ENCODE results near the gene PHF5A. TPM values are rescaled to one million over a fixed set of nuclear protein-coding genes. Genes with fewer than 3 reads are reported as not detected.
"Not testable (repeated sequence)": the region's sequence is repeated elsewhere in the genome, so short reads cannot be mapped to it uniquely, and the experiment has no call there.

The PHF5A gene
- total and polyA plus RNA-seq, 2 donors (not counting 1 experiment from before 2014, with no cell fraction given) = 61.5 to 63.3 TPM

DNA sequence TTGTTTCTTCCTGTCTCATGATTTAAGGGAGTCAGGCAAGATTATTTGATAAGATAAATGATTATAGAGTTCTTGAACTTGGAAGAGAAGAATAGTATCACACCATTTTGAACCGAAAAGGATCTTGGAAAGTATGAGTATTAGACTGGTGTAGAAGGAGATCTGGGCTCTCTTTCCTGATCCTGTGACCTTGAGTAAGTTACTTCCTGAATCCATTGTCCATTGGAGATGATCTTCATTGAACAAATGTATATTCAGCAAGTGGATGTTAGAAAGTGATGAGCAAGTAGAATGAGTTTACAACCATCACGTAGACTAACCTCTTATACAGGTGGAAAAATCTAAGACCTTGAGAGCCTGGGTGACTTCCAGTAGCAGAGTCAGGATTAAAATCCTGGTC is 2.4 kb upstream of the PHF5A start:
- H3K9ac ChIP-seq (ENCODE audit: insufficient read depth, low read length) = no peak overlapping the region
- no peaks in the 10 kb centered on the region for H3K36me3 ChIP-seq (ENCODE audit: control insufficient read depth, insufficient read depth, low read length)
- TF ChIP-seq, protein P1, sequence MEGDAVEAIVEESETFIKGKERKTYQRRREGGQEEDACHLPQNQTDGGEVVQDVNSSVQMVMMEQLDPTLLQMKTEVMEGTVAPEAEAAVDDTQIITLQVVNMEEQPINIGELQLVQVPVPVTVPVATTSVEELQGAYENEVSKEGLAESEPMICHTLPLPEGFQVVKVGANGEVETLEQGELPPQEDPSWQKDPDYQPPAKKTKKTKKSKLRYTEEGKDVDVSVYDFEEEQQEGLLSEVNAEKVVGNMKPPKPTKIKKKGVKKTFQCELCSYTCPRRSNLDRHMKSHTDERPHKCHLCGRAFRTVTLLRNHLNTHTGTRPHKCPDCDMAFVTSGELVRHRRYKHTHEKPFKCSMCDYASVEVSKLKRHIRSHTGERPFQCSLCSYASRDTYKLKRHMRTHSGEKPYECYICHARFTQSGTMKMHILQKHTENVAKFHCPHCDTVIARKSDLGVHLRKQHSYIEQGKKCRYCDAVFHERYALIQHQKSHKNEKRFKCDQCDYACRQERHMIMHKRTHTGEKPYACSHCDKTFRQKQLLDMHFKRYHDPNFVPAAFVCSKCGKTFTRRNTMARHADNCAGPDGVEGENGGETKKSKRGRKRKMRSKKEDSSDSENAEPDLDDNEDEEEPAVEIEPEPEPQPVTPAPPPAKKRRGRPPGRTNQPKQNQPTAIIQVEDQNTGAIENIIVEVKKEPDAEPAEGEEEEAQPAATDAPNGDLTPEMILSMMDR (conservative IDR thresholded peaks at IDR 0.05 in 1 of 2, IDR thresholded peaks at IDR 0.05 in 1 of 2; ENCODE audit: low read depth in 1 of 2, low read length in 2 of 2) = no peak
- TF ChIP-seq EZH2 (IDR thresholded peaks at IDR 0.05; ENCODE audit: low read length, missing control alignments) = no peak

DNA sequence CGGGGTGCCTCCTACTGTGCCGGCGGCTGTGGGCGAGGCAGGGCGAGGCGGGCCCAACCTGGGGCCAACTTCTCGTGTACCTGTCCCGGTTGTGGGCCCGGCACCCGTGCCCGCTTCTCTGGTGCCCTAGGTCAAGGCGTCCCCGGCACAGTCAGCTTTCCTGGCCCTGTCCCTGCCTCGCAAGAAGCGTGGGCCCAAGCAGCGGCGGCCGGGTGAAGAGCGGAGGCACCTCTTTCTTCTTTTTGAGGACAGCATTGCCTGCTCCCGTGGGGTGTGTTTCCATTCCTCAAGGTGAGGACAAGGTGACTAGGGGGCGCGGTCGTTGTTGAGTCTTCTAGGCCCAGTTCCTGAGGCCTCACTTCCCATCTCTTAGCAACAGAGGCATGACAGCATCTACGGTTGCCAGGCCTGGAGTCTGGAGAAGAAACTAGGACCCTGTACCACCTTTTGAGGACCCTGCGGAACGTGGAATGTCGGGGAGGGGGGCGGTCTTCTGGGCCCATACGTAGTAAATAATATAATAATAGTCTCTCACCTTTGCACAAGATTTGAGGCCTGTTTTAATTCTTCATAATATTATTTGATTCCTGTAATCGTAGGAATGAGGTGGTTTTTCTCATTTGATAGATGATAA is 843 bp upstream of the PHF5A start:
- peak overlapping the region; percentile 93 for H3K9ac ChIP-seq (ENCODE audit: insufficient read depth, low read length)

More for the DNA sequence above, 2.4 kb upstream of the PHF5A start:
- H3K4me3 ChIP-seq (replicated peaks in 1 of 4; ENCODE audit: control extremely low read depth in 1 of 4, insufficient read depth in 1 of 4, low read depth in 3 of 4, low read length in 4 of 4) = no peak overlapping the region
- H3K27me3 ChIP-seq (ENCODE audit: control insufficient read depth, insufficient read depth, low read length) = no peaks in the 10 kb centered on the region
- H3K27ac ChIP-seq (ENCODE audit: insufficient read depth, low read length) = no peak overlapping the region
- no peaks in the 10 kb centered on the region for H3K9me3 ChIP-seq (ENCODE audit: control insufficient read depth, insufficient read depth, low read depth, low read length)
- DNase-seq (ENCODE audit: low read depth in 2 of 2) = no peak
- no peaks in the 10 kb centered on the region for H4K20me1 ChIP-seq (ENCODE audit: control insufficient read depth, extremely low read depth, insufficient read depth, low read length)
- peaks cover 73% of the 10 kb centered on the region for H3K79me2 ChIP-seq (ENCODE audit: control insufficient read depth, insufficient read depth, low read length)
- peaks cover 10% of the 10 kb centered on the region for H3K4me1 ChIP-seq (ENCODE audit: control insufficient read depth, extremely low read depth, insufficient read depth, low read length)
- no peak overlapping the region for H2AFZ ChIP-seq (ENCODE audit: low read length)
- no peak overlapping the region for H3K4me2 ChIP-seq (ENCODE audit: extremely low read depth, insufficient read depth, low read length)

DNA sequence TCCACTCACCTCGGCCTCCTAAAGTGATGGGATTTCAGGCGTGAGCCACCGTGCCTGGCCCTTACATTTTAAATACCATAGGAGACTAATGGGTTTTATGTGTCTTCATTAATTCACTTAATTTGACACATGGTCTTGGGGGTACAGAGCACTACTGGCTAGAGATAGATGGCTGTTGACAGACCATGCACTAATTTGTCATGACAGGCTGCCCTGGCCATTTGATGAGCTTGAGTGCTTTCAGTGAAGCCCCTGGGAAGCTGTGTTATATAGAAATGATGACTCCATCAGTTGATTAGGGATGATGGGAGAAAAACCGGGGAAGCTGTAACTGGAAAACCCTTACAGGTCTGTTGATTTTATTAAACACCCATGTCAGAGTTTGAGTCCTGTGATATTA is 6.6 kb downstream of the PHF5A start:
- no peaks in the 10 kb centered on the region for H4K20me1 ChIP-seq (ENCODE audit: control insufficient read depth, extremely low read depth, insufficient read depth, low read length)
- H3K4me1 ChIP-seq (ENCODE audit: control insufficient read depth, extremely low read depth, insufficient read depth, low read length) = no peaks in the 10 kb centered on the region
- no peak for DNase-seq (ENCODE audit: low read depth in 2 of 2)
- TF ChIP-seq EZH2 (IDR thresholded peaks at IDR 0.05; ENCODE audit: low read length, missing control alignments) = no peak
- TF ChIP-seq, protein P1 (conservative IDR thresholded peaks at IDR 0.05 in 1 of 2, IDR thresholded peaks at IDR 0.05 in 1 of 2; ENCODE audit: low read depth in 1 of 2, low read length in 2 of 2) = no peak
- peaks cover 16% of the 10 kb centered on the region for H3K36me3 ChIP-seq (ENCODE audit: control insufficient read depth, insufficient read depth, low read length)
- H3K9ac ChIP-seq (ENCODE audit: insufficient read depth, low read length) = no peak overlapping the region
- H3K27me3 ChIP-seq (ENCODE audit: control insufficient read depth, insufficient read depth, low read length) = no peaks in the 10 kb centered on the region
- H2AFZ ChIP-seq (ENCODE audit: low read length) = no peak overlapping the region
- H3K4me2 ChIP-seq (ENCODE audit: extremely low read depth, insufficient read depth, low read length) = no peak overlapping the region
- no peaks in the 10 kb centered on the region for H3K9me3 ChIP-seq (ENCODE audit: control insufficient read depth, insufficient read depth, low read depth, low read length)
- peaks cover 9% of the 10 kb centered on the region for H3K79me2 ChIP-seq (ENCODE audit: control insufficient read depth, insufficient read depth, low read length)
- H3K27ac ChIP-seq (ENCODE audit: insufficient read depth, low read length) = no peak overlapping the region
- H3K4me3 ChIP-seq (replicated peaks in 1 of 4; ENCODE audit: control extremely low read depth in 1 of 4, insufficient read depth in 1 of 4, low read depth in 3 of 4, low read length in 4 of 4) = no peak overlapping the region

More for the DNA sequence above, 843 bp upstream of the PHF5A start:
- Histone ChIP-seq H2AFZ (ENCODE audit: low read length) (peak overlapping the region; percentile 48), H3K4me3 (replicated peaks in 1 of 4; ENCODE audit: control extremely low read depth in 1 of 4, insufficient read depth in 1 of 4, low read depth in 3 of 4, low read length in 4 of 4) (peak overlapping the region; percentile 81 to 98 (median 93)), H3K4me2 (ENCODE audit: extremely low read depth, insufficient read depth, low read length) (peak overlapping the region; percentile 96), H4K20me1 (ENCODE audit: control insufficient read depth, extremely low read depth, insufficient read depth, low read length) (no peaks in the 10 kb centered on the region), H3K27ac (ENCODE audit: insufficient read depth, low read length) (peak overlapping the region; percentile 97), H3K36me3 (ENCODE audit: control insufficient read depth, insufficient read depth, low read length) (peaks cover 7% of the 10 kb centered on the region), H3K9me3 (ENCODE audit: control insufficient read depth, insufficient read depth, low read depth, low read length) (no peaks in the 10 kb centered on the region), H3K79me2 (ENCODE audit: control insufficient read depth, insufficient read depth, low read length) (peaks cover 67% of the 10 kb centered on the region), H3K27me3 (ENCODE audit: control insufficient read depth, insufficient read depth, low read length) (no peaks in the 10 kb centered on the region), H3K4me1 (ENCODE audit: control insufficient read depth, extremely low read depth, insufficient read depth, low read length) (peaks cover 10% of the 10 kb centered on the region)
- no peak for TF ChIP-seq EZH2 (IDR thresholded peaks at IDR 0.05; ENCODE audit: low read length, missing control alignments)
- TF ChIP-seq, protein P1 (conservative IDR thresholded peaks at IDR 0.05 in 1 of 2, IDR thresholded peaks at IDR 0.05 in 1 of 2; ENCODE audit: low read depth in 1 of 2, low read length in 2 of 2) = no peak
- DNase-seq (ENCODE audit: low read depth in 2 of 2) = no peak

DNA sequence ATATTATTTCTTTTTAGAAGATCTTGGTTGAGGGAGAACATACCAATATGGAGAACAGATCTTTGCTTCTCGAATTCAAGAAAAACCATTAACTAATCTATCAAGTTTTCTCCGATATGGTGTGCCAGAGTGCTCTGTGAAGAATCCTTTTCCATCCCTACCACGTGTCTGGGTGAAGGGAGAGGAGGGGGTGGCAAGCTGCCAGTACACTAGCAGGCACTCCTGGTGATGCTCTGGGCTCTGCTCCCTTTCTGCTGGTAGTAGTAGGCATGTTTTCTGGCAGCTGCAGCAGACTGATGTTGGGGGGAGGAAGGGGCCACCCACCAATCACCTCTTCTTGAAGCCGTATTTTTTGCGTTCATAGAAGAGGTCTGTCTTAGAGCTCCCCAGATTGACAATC is 8.4 kb downstream of the PHF5A start:
- H3K9ac ChIP-seq (ENCODE audit: insufficient read depth, low read length); H4K20me1 ChIP-seq (ENCODE audit: control insufficient read depth, extremely low read depth, insufficient read depth, low read length); H3K4me1 ChIP-seq (ENCODE audit: control insufficient read depth, extremely low read depth, insufficient read depth, low read length); H2AFZ ChIP-seq (ENCODE audit: low read length); H3K79me2 ChIP-seq (ENCODE audit: control insufficient read depth, insufficient read depth, low read length); H3K4me3 ChIP-seq (replicated peaks in 1 of 4; ENCODE audit: control extremely low read depth in 1 of 4, insufficient read depth in 1 of 4, low read depth in 3 of 4, low read length in 4 of 4); H3K4me2 ChIP-seq (ENCODE audit: extremely low read depth, insufficient read depth, low read length); H3K27ac ChIP-seq (ENCODE audit: insufficient read depth, low read length); H3K27me3 ChIP-seq (ENCODE audit: control insufficient read depth, insufficient read depth, low read length); DNase-seq (ENCODE audit: low read depth in 2 of 2); H3K9me3 ChIP-seq (ENCODE audit: control insufficient read depth, insufficient read depth, low read depth, low read length): not testable (repeated sequence)
- peaks cover 13% of the 10 kb centered on the region for H3K36me3 ChIP-seq (ENCODE audit: control insufficient read depth, insufficient read depth, low read length)

All from fibroblast of lung (primary cell).